ENCODE data around the gene SLC16A10.
"Not testable (repeated sequence)": the region's sequence is repeated elsewhere in the genome, so short reads cannot be mapped to it uniquely, and the experiment has no call there.

Gene SLC16A10

GRCh38 chr6:111129013-111129412 lies 41.7 kb downstream of the SLC16A10 start:
- no peak for DNase-seq (ENCODE audit: low read depth in 2 of 3, low spot score in 2 of 3)

GRCh38 chr6:111131018-111131417 lies 43.7 kb downstream of the SLC16A10 start:
- DNase-seq (ENCODE audit: low read depth in 2 of 3, low spot score in 2 of 3) = not testable (repeated sequence)

- not testable (repeated sequence) for DNase-seq (ENCODE audit: low read depth in 2 of 3, low spot score in 2 of 3)
Measured at GRCh38 chr6:111132669-111133068, 45.4 kb downstream of the SLC16A10 start.

- not testable (repeated sequence) for DNase-seq (ENCODE audit: low read depth in 2 of 3, low spot score in 2 of 3)
Measured at GRCh38 chr6:111134236-111134869, 47.0 kb downstream of the SLC16A10 start.

- DNase-seq (ENCODE audit: low read depth in 2 of 3, low spot score in 2 of 3) = not testable (repeated sequence)
Measured at GRCh38 chr6:111137489-111138093, 50.3 kb downstream of the SLC16A10 start.

- DNase-seq (ENCODE audit: low read depth in 2 of 3, low spot score in 2 of 3) = no peak
Measured at GRCh38 chr6:111147440-111147839, 60.1 kb downstream of the SLC16A10 start.

- DNase-seq (ENCODE audit: low read depth in 2 of 3, low spot score in 2 of 3) = no peak
Measured at GRCh38 chr6:111148110-111148509, 60.8 kb downstream of the SLC16A10 start.

GRCh38 chr6:111150577-111150976 lies 63.3 kb downstream of the SLC16A10 start:
- no peak for DNase-seq (ENCODE audit: low read depth in 2 of 3, low spot score in 2 of 3)

GRCh38 chr6:111154981-111155380 lies 67.7 kb downstream of the SLC16A10 start:
- DNase-seq (ENCODE audit: low read depth in 2 of 3, low spot score in 2 of 3) = no peak

GRCh38 chr6:111157412-111157811 lies 70.1 kb downstream of the SLC16A10 start:
- DNase-seq (ENCODE audit: low read depth in 2 of 3, low spot score in 2 of 3) = no peak

- no peak for DNase-seq (ENCODE audit: low read depth in 2 of 3, low spot score in 2 of 3)
Measured at GRCh38 chr6:111159633-111160032, 72.3 kb downstream of the SLC16A10 start.

- DNase-seq (ENCODE audit: low read depth in 2 of 3, low spot score in 2 of 3) = no peak
Measured at GRCh38 chr6:111161650-111162049, 74.3 kb downstream of the SLC16A10 start.

- DNase-seq (ENCODE audit: low read depth in 2 of 3, low spot score in 2 of 3) = no peak
Measured at GRCh38 chr6:111162504-111162903, 75.2 kb downstream of the SLC16A10 start.

GRCh38 chr6:111171577-111172400 lies 84.5 kb downstream of the SLC16A10 start:
- DNase-seq (ENCODE audit: low read depth in 2 of 3, low spot score in 2 of 3) = no peak

- no peak for DNase-seq (ENCODE audit: low read depth in 2 of 3, low spot score in 2 of 3)
Measured at GRCh38 chr6:111172563-111172962, 85.3 kb downstream of the SLC16A10 start.

- no peak for DNase-seq (ENCODE audit: low read depth in 2 of 3, low spot score in 2 of 3)
Measured at GRCh38 chr6:111173341-111173740, 86.0 kb downstream of the SLC16A10 start.

GRCh38 chr6:111173946-111174345 lies 86.6 kb downstream of the SLC16A10 start:
- no peak for DNase-seq (ENCODE audit: low read depth in 2 of 3, low spot score in 2 of 3)

GRCh38 chr6:111175109-111175508 lies 87.8 kb downstream of the SLC16A10 start:
- DNase-seq (ENCODE audit: low read depth in 2 of 3, low spot score in 2 of 3) = no peak

GRCh38 chr6:111176038-111176759 lies 88.9 kb downstream of the SLC16A10 start:
- no peak for DNase-seq (ENCODE audit: low read depth in 2 of 3, low spot score in 2 of 3)

GRCh38 chr6:111176760-111177099 lies 89.4 kb downstream of the SLC16A10 start:
- no peak for DNase-seq (ENCODE audit: low read depth in 2 of 3, low spot score in 2 of 3)

- DNase-seq (ENCODE audit: low read depth in 2 of 3, low spot score in 2 of 3) = no peak
Measured at GRCh38 chr6:111177131-111177530, 89.8 kb downstream of the SLC16A10 start.
